ENCODE measurements around the gene EIF1.
"Not testable (repeated sequence)": the region's sequence is repeated elsewhere in the genome, so short reads cannot be mapped to it uniquely, and the experiment has no call there.

EIF1 gene

GRCh38 chr17:41695954-41696757 is 7.5 kb downstream of the EIF1 start:
- TF ChIP-seq CTCF (IDR thresholded peaks at IDR 0.05; ENCODE audit: insufficient read depth, low read depth, low read length, missing control alignments) = peak; percentile 82
- DNase-seq (ENCODE audit: low read depth) = peak; percentile 85
- no peak overlapping the region for H3K4me3 ChIP-seq (ENCODE audit: low read depth, low read length)

GRCh38 chr17:41697122-41697962 is 8.7 kb downstream of the EIF1 start:
- no peak overlapping the region for H3K4me3 ChIP-seq (ENCODE audit: low read depth, low read length)
- DNase-seq (ENCODE audit: low read depth) = no peak

GRCh38 chr17:41700843-41701242 is 12.2 kb downstream of the EIF1 start:
- not testable (repeated sequence) for DNase-seq (ENCODE audit: low read depth); H3K4me3 ChIP-seq (ENCODE audit: low read depth, low read length)

More at GRCh38 chr17:41697122-41697962, 8.7 kb downstream of the EIF1 start:
- TF ChIP-seq CTCF (IDR thresholded peaks at IDR 0.05; ENCODE audit: insufficient read depth, low read depth, low read length, missing control alignments) = no peak

GRCh38 chr17:41702712-41703111 is 14.0 kb downstream of the EIF1 start:
- DNase-seq (ENCODE audit: low read depth) = no peak
- H3K4me3 ChIP-seq (ENCODE audit: low read depth, low read length) = no peak overlapping the region
- no peak for TF ChIP-seq CTCF (IDR thresholded peaks at IDR 0.05; ENCODE audit: insufficient read depth, low read depth, low read length, missing control alignments)

GRCh38 chr17:41705271-41705991 is 16.7 kb downstream of the EIF1 start:
- TF ChIP-seq CTCF (IDR thresholded peaks at IDR 0.05; ENCODE audit: insufficient read depth, low read depth, low read length, missing control alignments) = no peak
- H3K4me3 ChIP-seq (ENCODE audit: low read depth, low read length) = no peak overlapping the region
- no peak for DNase-seq (ENCODE audit: low read depth)

GRCh38 chr17:41707803-41708669 is 19.4 kb downstream of the EIF1 start:
- TF ChIP-seq CTCF (IDR thresholded peaks at IDR 0.05; ENCODE audit: insufficient read depth, low read depth, low read length, missing control alignments) = no peak
- H3K4me3 ChIP-seq (ENCODE audit: low read depth, low read length) = no peak overlapping the region
- no peak for DNase-seq (ENCODE audit: low read depth)
